GM23248 (cell line): ENCODE measurements around the gene UIMC1. TPM values are rescaled to one million over a fixed set of nuclear protein-coding genes. Genes with fewer than 3 reads are reported as not detected.

ENCODE experiments used
- DNase-seq: peaks from one replicate; pipeline ENCODE4 v3.0.0-alpha.2; 2015
- H2AFZ ChIP-seq: fragments of 200-600 bp; sonication (generic); 2 replicates; pipeline ENCODE4 v1.6.1; 2016; ENCODE audit warnings: antibody characterized with exemption
- H3F3A ChIP-seq: fragments of 200-600 bp; sonication (generic); 2 replicates; pipeline ENCODE4 v1.6.1; 2016; ENCODE audit warnings: mild to moderate bottlenecking, antibody characterized with exemption, mixed run types; ENCODE audit not compliant: insufficient read depth
- H3K27ac ChIP-seq: fragments of 200-600 bp; sonication (generic); 2 replicates; pipeline ENCODE4 v1.5.1; 2016; ENCODE audit warnings: mild to moderate bottlenecking
- H3K27me3 ChIP-seq: fragments of 200-600 bp; sonication (generic); replicated peaks from 2 replicates; pipeline ENCODE4 v1.6.1; 2016; ENCODE audit warnings: mild to moderate bottlenecking; ENCODE audit not compliant: insufficient read depth
- H3K36me3 ChIP-seq: fragments of 200-600 bp; sonication (generic); 2 replicates; pipeline ENCODE4 v1.6.1; 2016; ENCODE audit warnings: low read depth, mild to moderate bottlenecking
- H3K4me1 ChIP-seq: fragments of 200-600 bp; sonication (generic); 2 replicates; pipeline ENCODE4 v1.6.1; 2016; ENCODE audit warnings: mild to moderate bottlenecking; ENCODE audit not compliant: insufficient read depth
- H3K4me2 ChIP-seq: fragments of 200-600 bp; sonication (generic); one replicate; pipeline ENCODE4 v1.6.1; 2016; ENCODE audit warnings: mild to moderate bottlenecking; ENCODE audit not compliant: unreplicated experiment
- H3K4me3 ChIP-seq: fragments of 200-600 bp; sonication (generic); 2 replicates; pipeline ENCODE4 v1.5.1; 2016; ENCODE audit warnings: mild to moderate bottlenecking
- H3K79me2 ChIP-seq: fragments of 200-600 bp; sonication (generic); 2 replicates; pipeline ENCODE4 v1.6.1; 2016; ENCODE audit warnings: mild to moderate bottlenecking; ENCODE audit not compliant: insufficient read depth
- H3K9ac ChIP-seq: fragments of 200-600 bp; sonication (generic); 2 replicates; pipeline ENCODE4 v1.6.1; 2016; ENCODE audit warnings: mild to moderate bottlenecking
- H3K9me2 ChIP-seq: fragments of 200-600 bp; sonication (generic); 2 replicates; pipeline ENCODE4 v1.6.1; 2016; ENCODE audit warnings: mixed run types, mild to moderate bottlenecking, moderate library complexity; ENCODE audit not compliant: insufficient read depth
- H3K9me3 ChIP-seq: fragments of 200-600 bp; sonication (generic); one replicate; pipeline ENCODE4 v1.6.1; 2017; ENCODE audit warnings: low read depth
- H4K20me1 ChIP-seq: fragments of 200-600 bp; sonication (generic); 2 replicates; pipeline ENCODE4 v1.6.0; 2016; ENCODE audit not compliant: insufficient read depth
- EZH2 ChIP-seq: fragments of 200-600 bp; sonication (generic); IDR thresholded peaks from 2 replicates; pipeline ENCODE4 v1.6.1; 2018; ENCODE audit warnings: antibody characterized with exemption, mild to moderate bottlenecking; ENCODE audit not compliant: insufficient read depth, poor library complexity, severe bottlenecking
- EZH2phosphoT487 ChIP-seq: fragments of 200-600 bp; sonication (generic); IDR thresholded peaks from 2 replicates; pipeline ENCODE4 v1.6.1; 2018; ENCODE audit warnings: antibody characterized with exemption, moderate library complexity, mild to moderate bottlenecking, low read depth; ENCODE audit not compliant: insufficient read depth
- WGBS, 2 experiments: methylation state at CpG; one replicate each; pipeline ENCODE4 v1.1.6; 2015 to 2017; ENCODE audit warnings: low lambda C conversion rate in 2 of 2, low coverage in 1 of 2; ENCODE audit errors: missing lambda C conversion rate in 2 of 2; 5-methylcytosine and 5-hydroxymethylcytosine counted together
- in situ Hi-C: fragments of 300-500 bp; cut with MboI; formaldehyde crosslinking; loops from 2 replicates; pipeline ENCODE4 v1.15.0; 2020
- polyA plus RNA-seq: library from polyadenylated mRNA; unstranded; fragments of >200 nt; fragmentation: Nextera tagmentation; extraction: Ambion mirVana; gene quantifications from 2 replicates; pipeline ENCODE4 v1.2.1, GENCODE V29; 2016
- total RNA-seq: library from RNA; depleted of rRNA; stranded (reverse); fragments of >200 nt; shearing (Covaris generic); gene quantifications from 2 replicates; pipeline ENCODE4 v1.2.3, GENCODE V29; 2014

The UIMC1 gene
- total and polyA plus RNA-seq, 2 experiments from 2014 or later, result 18.4 to 27.6 TPM

DNA sequence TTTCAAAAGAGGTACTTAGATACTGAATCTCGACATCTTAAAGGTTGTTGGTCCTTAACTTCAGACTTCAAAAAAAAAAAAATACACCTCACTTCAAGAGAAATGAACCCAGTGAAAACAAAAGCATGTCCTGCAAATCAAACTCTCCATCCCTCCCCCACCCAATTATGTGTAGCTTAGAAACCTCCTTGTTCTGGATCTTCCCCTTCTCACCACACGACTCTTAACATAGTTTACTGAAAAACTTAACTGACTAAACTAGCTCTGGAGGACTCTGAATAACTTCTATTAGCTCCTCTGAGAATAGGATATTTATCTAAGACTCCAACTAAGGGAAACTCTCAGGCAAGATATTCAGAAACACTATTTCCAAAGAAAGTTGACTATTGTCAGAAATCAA is 58.7 kb downstream of the UIMC1 start:
- H3K27ac ChIP-seq, result no peak overlapping the region
- DNase-seq, result no peak
- H3K36me3 ChIP-seq, result peaks cover 52% of the 10 kb centered on the region

DNA sequence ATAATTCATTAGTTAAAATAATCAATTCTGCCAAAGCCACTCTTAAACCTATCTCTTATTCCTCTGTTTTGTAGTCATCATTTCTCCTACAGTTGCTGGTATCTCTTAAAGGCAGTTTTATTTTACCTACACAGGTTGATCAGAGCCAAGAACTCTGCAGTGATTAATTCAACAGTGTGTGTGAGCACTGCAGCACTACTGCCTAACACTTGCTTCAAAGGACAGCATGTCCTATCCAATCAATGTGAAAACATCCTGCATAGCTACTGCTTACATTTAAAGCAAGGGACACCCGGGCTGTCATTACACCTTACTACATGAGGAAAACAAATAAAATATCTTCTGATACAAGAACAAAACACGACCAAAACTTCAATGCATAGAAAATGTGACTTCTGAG is 62.3 kb downstream of the UIMC1 start:
- Histone ChIP-seq H3K79me2 (no peaks in the 10 kb centered on the region), H3K4me1 (0 out of 2 replicates have a peak, but pooled peaks cover 5% of the 10 kb centered on the region), H3K27me3 (no peaks in the 10 kb centered on the region), H3F3A (0 out of 2 replicates have a peak, but pooled peaks cover 6% of the 10 kb centered on the region), H3K9me2 (no peaks in the 10 kb centered on the region), H3K9me3 (no peaks in the 10 kb centered on the region), H3K9ac (no peak overlapping the region), H2AFZ (no peak overlapping the region), H3K36me3 (peaks cover 40% of the 10 kb centered on the region), H3K4me3 (no peak overlapping the region), H3K27ac (no peak overlapping the region), H3K4me2 (no peak overlapping the region), H4K20me1 (no peaks in the 10 kb centered on the region; the same call in 1 of the 2 replicates)
- in situ Hi-C loops, result no loop called here
- TF ChIP-seq EZH2 (no peak), EZH2phosphoT487 (no peak)
- no peak for DNase-seq
- 72 to 74% methylated on average over 2 of the region's 2 CpGs for WGBS, 2 experiments

More for the DNA sequence above, 58.7 kb downstream of the UIMC1 start:
- in situ Hi-C loops, result no loop called here
- H3K4me2 ChIP-seq, result no peak overlapping the region
- H3K27me3 ChIP-seq, result no peaks in the 10 kb centered on the region
- H3K9me3 ChIP-seq, result no peaks in the 10 kb centered on the region
- no peaks in the 10 kb centered on the region for H4K20me1 ChIP-seq
- H3K9me2 ChIP-seq, result no peaks in the 10 kb centered on the region
- 74 to 85% methylated on average over 2 of the region's 2 CpGs for WGBS, 2 experiments
- 0 out of 2 replicates have a peak, but pooled peaks cover 5% of the 10 kb centered on the region for H3K4me1 ChIP-seq
- H3K79me2 ChIP-seq, result no peaks in the 10 kb centered on the region
- no peak overlapping the region for H3K9ac ChIP-seq
- TF ChIP-seq EZH2 (no peak), EZH2phosphoT487 (no peak)
- H3K4me3 ChIP-seq, result no peak overlapping the region
- no peak overlapping the region for H2AFZ ChIP-seq
- 0 out of 2 replicates have a peak, but pooled peaks cover 6% of the 10 kb centered on the region for H3F3A ChIP-seq

- Histone ChIP-seq H3F3A (0 out of 2 replicates have a peak, but pooled peaks cover 6% of the 10 kb centered on the region), H3K9me3 (no peaks in the 10 kb centered on the region), H4K20me1 (no peaks in the 10 kb centered on the region; the same call in 1 of the 2 replicates), H3K4me3 (no peak overlapping the region), H2AFZ (no peak overlapping the region), H3K27ac (no peak overlapping the region), H3K36me3 (peaks cover 38% of the 10 kb centered on the region), H3K9ac (no peak overlapping the region), H3K4me2 (no peak overlapping the region), H3K9me2 (no peaks in the 10 kb centered on the region), H3K79me2 (no peaks in the 10 kb centered on the region), H3K27me3 (no peaks in the 10 kb centered on the region), H3K4me1 (0 out of 2 replicates have a peak, but pooled peaks cover 5% of the 10 kb centered on the region)
- TF ChIP-seq EZH2phosphoT487, result no peak
- no peak for TF ChIP-seq EZH2
- in situ Hi-C loops, result no loop called here
- WGBS, 2 experiments, result 44 to 58% methylated on average over 1 of the region's 1 CpG
- DNase-seq, result no peak
Observed at GRCh38 chr5:176943816-176944215, 62.8 kb downstream of the UIMC1 start.

- Histone ChIP-seq H3K79me2 (no peaks in the 10 kb centered on the region), H3K9ac (no peak overlapping the region), H4K20me1 (no peaks in the 10 kb centered on the region; the same call in 1 of the 2 replicates), H3K36me3 (peaks cover 46% of the 10 kb centered on the region), H3K9me2 (no peaks in the 10 kb centered on the region), H3K9me3 (no peaks in the 10 kb centered on the region), H2AFZ (no peak overlapping the region), H3K4me2 (no peak overlapping the region), H3K4me1 (no peaks in the 10 kb centered on the region), H3K4me3 (no peak overlapping the region), H3F3A (0 out of 2 replicates have a peak, but pooled peaks cover 6% of the 10 kb centered on the region), H3K27ac (no peak overlapping the region), H3K27me3 (no peaks in the 10 kb centered on the region)
- in situ Hi-C loops, result no loop called here
- 82 to 89% methylated on average over 9 of the region's 9 CpGs for WGBS, 2 experiments
- no peak for DNase-seq
- TF ChIP-seq EZH2 (no peak), EZH2phosphoT487 (no peak)
Observed at GRCh38 chr5:176941951-176942350, 64.6 kb downstream of the UIMC1 start.
